HFFc6 (cell line): Measurements from ENCODE around the gene PTPRK. TPM values are rescaled to one million over a fixed set of nuclear protein-coding genes. Genes with fewer than 3 reads are reported as not detected.

Experiments used
- DNase-seq: peaks from one replicate; pipeline ENCODE4 v3.0.0-alpha.2; 2018
- H3K27ac Mint-ChIP-seq: 2 replicates; pipeline ENCODE4 v1.8.0; 2020; ENCODE audit warnings: mild to moderate bottlenecking, mixed read lengths
- H3K27me3 Mint-ChIP-seq: 2 replicates; pipeline ENCODE4 v1.8.0; 2021; ENCODE audit warnings: mild to moderate bottlenecking, moderate library complexity, mixed read lengths; ENCODE audit not compliant: insufficient read depth
- H3K36me3 Mint-ChIP-seq: 2 replicates; pipeline ENCODE4 v1.8.0; 2021; ENCODE audit warnings: low read depth, mixed read lengths
- H3K4me1 Mint-ChIP-seq: 2 replicates; pipeline ENCODE4 v1.8.0; 2020; ENCODE audit warnings: low read depth, mixed read lengths
- H3K4me3 Mint-ChIP-seq: 2 replicates; pipeline ENCODE4 v1.8.0; 2020; ENCODE audit warnings: mild to moderate bottlenecking, moderate library complexity, mixed read lengths
- H3K9me3 Mint-ChIP-seq: 2 replicates; pipeline ENCODE4 v1.8.0; 2020; ENCODE audit warnings: mild to moderate bottlenecking, mixed read lengths
- CTCF ChIP-seq: fragments of 200-600 bp; sonication (generic); IDR thresholded peaks from 2 replicates; pipeline ENCODE4 v1.5.0; 2021; ENCODE audit warnings: antibody characterized with exemption, mild to moderate bottlenecking
- total RNA-seq, 6 experiments: library from RNA; stranded (reverse); fragmentation: NEBNext Ultra II Directional; extraction: Animal tissue kit (Norgen Biotek cat#: 25700); gene quantifications; 2 replicates in 1 of 6; 3 replicates in 5 of 6; pipeline ENCODE4 v1.2.3, GENCODE V29; 2021

PTPRK gene
- total RNA-seq, 6 experiments from 2014 or later = 92.8 to 104 (median 97.3) TPM

DNA sequence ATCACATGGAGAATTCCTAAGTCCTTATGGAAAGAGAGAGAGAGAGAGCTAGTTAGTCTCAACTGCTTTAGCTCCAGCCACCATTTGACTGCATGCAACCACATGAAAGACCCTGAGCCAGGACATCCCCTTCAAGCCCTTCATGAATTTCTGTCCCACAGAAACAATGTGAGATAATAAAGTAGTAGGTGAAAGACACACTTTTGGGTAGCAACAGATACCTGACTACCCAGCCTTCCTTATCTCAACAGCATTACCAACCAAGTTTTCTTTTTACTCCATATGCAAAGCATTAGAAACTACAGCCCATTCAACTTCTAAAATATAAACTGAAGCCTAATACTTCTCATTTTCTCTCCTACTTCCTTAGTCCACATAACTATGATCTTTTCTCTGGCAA, 596.4 kb downstream of the PTPRK start:
- Mint-ChIP-seq H3K36me3 (peaks cover 6% of the 10 kb centered on the region), H3K27me3 (peaks cover 4% of the 10 kb centered on the region; the same call in 1 of the 2 replicates), H3K27ac (no peak overlapping the region), H3K9me3 (peaks cover 21% of the 10 kb centered on the region), H3K4me3 (no peak overlapping the region), H3K4me1 (peaks cover 11% of the 10 kb centered on the region)
- DNase-seq = no peak
- no peak for TF ChIP-seq CTCF

- Mint-ChIP-seq H3K27ac (no peak overlapping the region), H3K4me3 (no peak overlapping the region), H3K9me3 (peaks cover 21% of the 10 kb centered on the region), H3K36me3 (peaks cover 6% of the 10 kb centered on the region), H3K4me1 (peaks cover 11% of the 10 kb centered on the region), H3K27me3 (peaks cover 4% of the 10 kb centered on the region; the same call in 1 of the 2 replicates)
- TF ChIP-seq CTCF = no peak
- DNase-seq = no peak
Observed at GRCh38 chr6:127923135-127923534, 597.3 kb downstream of the PTPRK start.

DNA sequence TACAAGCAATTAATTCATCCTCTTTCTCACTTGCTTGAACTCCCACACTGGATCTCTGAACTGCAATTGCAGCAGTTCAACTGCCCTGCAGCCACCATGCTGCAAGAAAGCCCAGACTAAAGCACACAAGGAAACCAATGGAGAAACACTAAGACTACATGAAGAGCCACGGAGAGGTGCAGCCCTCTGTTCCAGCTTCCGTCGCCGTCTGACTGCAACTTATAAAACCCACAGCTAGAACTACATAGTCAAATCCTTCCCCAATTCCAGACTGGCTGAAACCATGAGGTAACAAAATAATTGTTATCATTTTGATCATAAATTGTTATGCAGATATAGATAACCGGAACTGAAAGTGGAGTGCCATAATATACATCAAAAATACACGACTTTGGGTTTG, 598.4 kb downstream of the PTPRK start:
- DNase-seq = no peak

DNA sequence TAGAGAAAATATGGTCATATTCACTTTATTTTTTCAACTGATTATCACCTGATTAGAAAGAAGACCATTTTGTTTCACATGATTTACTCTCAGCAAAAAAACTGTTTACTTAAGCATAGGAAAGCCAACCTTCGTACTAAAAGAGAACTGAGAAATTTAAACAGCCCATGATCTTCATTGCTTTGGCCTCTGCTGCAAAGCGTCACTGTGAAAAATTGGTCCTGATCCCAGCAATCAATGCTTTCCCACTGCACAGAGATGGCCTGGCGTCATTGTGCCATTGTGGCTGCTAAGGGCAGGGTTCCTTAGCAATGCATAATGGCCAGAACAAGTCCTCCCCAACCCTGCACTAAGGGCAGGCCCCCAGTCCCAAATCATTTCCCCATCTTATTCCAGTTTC, 599.6 kb downstream of the PTPRK start:
- TF ChIP-seq CTCF = no peak
- Mint-ChIP-seq H3K4me3 (no peak overlapping the region), H3K27ac (no peak overlapping the region), H3K27me3 (no peaks in the 10 kb centered on the region; the same call in 1 of the 2 replicates), H3K9me3 (peaks cover 6% of the 10 kb centered on the region; the same call in 1 of the 2 replicates), H3K4me1 (peaks cover 11% of the 10 kb centered on the region), H3K36me3 (peaks cover 2% of the 10 kb centered on the region)
- DNase-seq = no peak

More for the DNA sequence above, 598.4 kb downstream of the PTPRK start:
- Mint-ChIP-seq H3K36me3 (peaks cover 6% of the 10 kb centered on the region), H3K4me1 (peaks cover 11% of the 10 kb centered on the region), H3K27ac (no peak overlapping the region), H3K9me3 (peaks cover 12% of the 10 kb centered on the region), H3K27me3 (no peaks in the 10 kb centered on the region; the same call in 1 of the 2 replicates), H3K4me3 (no peak overlapping the region)
- TF ChIP-seq CTCF = no peak
